Measurements from ENCODE around the gene ASCC1.
"Not testable (repeated sequence)": the region's sequence is repeated elsewhere in the genome, so short reads cannot be mapped to it uniquely, and the experiment has no call there.

Gene ASCC1

DNA sequence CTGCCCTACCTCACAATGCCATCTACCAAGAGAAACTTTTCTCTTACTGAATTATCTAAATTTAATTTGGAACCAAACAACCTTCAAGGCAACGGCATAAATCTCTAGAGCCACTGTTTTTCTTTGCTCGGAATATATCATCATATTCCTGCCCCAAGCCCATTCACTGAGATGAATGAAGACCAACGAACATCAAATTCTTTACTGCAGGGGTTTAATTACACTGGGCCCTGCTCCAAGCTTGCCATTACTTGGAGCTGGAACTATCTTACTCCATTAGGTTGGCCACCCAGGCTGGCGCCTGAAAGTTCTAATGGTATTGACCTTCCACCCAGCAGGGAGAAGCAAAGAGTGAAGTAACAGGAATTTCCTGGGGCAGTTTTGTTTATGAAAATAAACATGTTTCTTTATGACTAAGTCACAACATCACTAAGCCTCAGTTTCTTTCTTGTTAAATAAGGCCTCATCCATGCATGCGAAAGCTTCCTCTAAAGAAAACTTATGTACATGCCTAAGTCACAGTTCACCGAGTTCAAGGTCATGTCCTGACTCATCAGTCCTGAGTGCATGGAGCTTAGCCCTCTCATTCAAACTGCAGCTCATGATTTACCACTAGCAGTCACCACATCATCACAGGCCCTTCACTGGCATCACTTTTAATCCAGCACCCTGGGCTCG, 42.3 kb downstream of the ASCC1 start:
- DNase-seq (ENCODE audit: low read depth in 2 of 3, low spot score in 2 of 3) = no peak

DNA sequence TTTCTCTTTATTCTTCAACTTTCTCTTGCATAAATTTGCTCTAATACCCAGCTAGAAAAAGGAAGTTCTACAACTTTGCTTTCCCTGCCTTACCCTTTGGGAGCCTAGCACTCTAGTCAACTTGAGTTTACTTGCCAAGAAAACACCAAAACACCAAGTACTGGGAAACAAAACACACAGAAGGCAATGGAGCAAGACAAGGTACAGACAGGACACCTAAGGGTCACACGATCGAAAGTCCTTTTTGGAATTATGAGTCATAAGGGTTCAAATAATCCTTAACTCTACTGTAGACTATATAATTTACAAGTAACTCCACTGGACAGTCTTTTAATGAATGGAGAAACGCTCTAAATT, 42.8 kb downstream of the ASCC1 start:
- DNase-seq (ENCODE audit: low read depth in 2 of 3, low spot score in 2 of 3) = no peak

- no peak for DNase-seq (ENCODE audit: low read depth in 2 of 3, low spot score in 2 of 3)
Measured at GRCh38 chr10:72171175-72171630, 44.9 kb downstream of the ASCC1 start.

- no peak for DNase-seq (ENCODE audit: low read depth in 2 of 3, low spot score in 2 of 3)
Measured at GRCh38 chr10:72170733-72171132, 45.3 kb downstream of the ASCC1 start.

DNA sequence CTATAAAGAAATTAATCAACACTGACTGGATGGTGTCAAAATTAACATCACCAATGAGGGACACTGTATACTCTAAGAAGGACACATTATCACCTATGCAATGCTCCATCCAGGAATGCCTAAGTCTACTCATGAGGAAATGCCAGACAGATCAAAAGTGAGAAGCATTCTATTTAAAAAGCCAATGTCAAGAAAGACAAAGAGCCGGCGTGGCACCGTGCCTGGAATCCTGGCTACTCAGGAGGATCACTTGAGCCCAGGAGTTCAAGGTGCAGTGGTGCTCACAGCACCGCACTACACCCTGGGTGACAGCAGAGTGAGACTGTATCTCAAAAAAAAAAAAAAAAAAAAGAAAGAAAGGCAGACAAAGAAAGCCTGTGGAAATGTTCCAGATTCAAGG, 45.8 kb downstream of the ASCC1 start:
- no peak for DNase-seq (ENCODE audit: low read depth in 2 of 3, low spot score in 2 of 3)

- no peak for DNase-seq (ENCODE audit: low read depth in 2 of 3, low spot score in 2 of 3)
Measured at GRCh38 chr10:72167118-72167517, 49.0 kb downstream of the ASCC1 start.

- no peak for DNase-seq (ENCODE audit: low read depth in 2 of 3, low spot score in 2 of 3)
Measured at GRCh38 chr10:72164617-72165016, 51.5 kb downstream of the ASCC1 start.

DNA sequence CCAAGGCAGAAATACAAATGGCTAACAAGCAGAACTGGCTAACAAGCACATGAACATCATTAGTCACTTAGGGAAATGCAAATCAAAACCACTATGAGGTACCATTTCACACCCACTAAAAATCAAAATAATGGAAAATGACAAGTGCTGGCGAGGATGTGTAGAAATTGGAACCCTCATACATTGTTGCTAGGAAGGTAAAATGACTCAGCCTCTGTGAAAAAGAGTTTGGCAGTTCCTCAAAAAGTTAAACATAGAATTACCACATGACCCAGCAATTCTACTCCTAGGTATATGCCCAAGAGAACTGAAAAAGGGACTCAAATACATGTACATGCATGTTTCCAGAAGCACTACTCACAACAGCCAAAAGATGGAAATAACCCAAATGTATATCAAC, 53.1 kb downstream of the ASCC1 start:
- DNase-seq (ENCODE audit: low read depth in 2 of 3, low spot score in 2 of 3) = no peak

- no peak for DNase-seq (ENCODE audit: low read depth in 2 of 3, low spot score in 2 of 3)
Measured at GRCh38 chr10:72158176-72158575, 57.9 kb downstream of the ASCC1 start.

DNA sequence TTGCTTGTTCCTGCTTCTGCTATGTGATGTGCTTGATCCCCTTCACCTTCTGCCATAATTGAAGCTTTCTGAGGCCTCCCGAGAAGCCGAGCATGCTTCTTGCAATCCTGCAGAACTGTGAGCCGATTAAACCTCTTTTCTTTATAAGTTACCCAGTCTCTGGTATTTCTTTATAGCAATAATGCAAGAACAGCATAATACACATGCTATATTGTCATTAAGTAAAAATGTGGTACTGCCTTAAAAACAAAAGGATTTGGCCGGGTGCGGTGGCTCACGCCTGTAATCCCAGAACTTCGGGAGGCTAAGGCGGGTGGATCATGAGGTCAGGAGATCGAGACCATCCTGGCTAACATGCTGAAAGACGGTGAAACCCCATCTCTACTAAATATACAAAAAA, 59.9 kb downstream of the ASCC1 start:
- no peak for DNase-seq (ENCODE audit: low read depth in 2 of 3, low spot score in 2 of 3)

DNA sequence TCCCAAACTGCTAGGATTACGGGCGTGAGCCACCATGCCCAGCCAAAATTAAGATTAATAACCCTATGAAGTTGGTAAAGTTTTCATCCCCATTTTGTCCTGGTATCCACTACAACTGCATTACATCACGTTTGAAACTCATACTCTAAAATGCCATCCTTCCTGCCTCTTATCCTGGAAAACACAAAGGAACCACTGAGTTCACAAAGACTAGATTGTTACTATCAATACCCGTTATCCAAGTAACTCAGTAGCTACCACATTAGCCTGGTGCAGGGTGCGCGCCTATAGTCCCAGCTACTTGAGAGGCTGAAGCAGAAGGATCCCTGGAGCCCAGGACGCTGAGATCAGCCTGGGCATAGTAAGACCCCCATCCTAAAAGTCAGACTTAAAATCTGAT, 63.8 kb downstream of the ASCC1 start:
- DNase-seq (ENCODE audit: low read depth in 2 of 3, low spot score in 2 of 3) = no peak

DNA sequence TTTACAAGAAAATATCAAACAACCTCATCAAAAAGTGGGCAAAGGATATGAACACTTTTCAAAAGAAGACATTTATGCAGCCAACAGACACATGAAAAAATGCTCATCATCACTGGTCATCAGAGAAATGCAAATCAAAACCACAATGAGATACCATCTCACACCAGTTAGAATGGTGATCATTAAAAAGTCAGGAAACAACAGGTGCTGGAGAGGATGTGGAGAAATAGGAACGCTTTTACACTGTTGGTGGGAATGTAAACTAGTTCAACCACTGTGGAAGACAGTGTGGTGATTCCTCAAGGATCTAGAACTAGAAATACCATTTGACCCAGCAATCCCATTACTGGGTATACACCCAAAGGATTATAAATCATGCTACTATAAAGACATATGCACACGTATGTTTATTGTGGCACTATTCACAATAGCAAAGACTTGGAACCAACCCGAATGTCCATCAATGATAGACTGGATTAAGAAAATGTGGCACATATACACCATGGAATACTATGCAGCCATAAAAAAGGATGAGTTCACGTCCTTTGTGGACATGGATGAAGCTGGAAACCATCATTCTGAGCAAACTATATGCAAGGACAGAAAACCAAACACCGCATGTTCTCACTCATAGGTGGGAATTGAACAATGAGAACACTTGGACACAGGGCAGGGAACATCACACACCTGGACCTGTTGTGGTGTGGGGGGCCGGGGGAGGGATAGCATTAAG, 65.2 kb downstream of the ASCC1 start:
- not testable (repeated sequence) for DNase-seq (ENCODE audit: low read depth in 2 of 3, low spot score in 2 of 3)

- not testable (repeated sequence) for DNase-seq (ENCODE audit: low read depth in 2 of 3, low spot score in 2 of 3)
Measured at GRCh38 chr10:72147324-72147584, 68.8 kb downstream of the ASCC1 start.

- no peak for DNase-seq (ENCODE audit: low read depth in 2 of 3, low spot score in 2 of 3)
Measured at GRCh38 chr10:72146559-72147323, 69.3 kb downstream of the ASCC1 start.

- DNase-seq (ENCODE audit: low read depth in 2 of 3, low spot score in 2 of 3) = no peak
Measured at GRCh38 chr10:72146071-72146470, 70.0 kb downstream of the ASCC1 start.

- no peak for DNase-seq (ENCODE audit: low read depth in 2 of 3, low spot score in 2 of 3)
Measured at GRCh38 chr10:72145657-72146056, 70.4 kb downstream of the ASCC1 start.

DNA sequence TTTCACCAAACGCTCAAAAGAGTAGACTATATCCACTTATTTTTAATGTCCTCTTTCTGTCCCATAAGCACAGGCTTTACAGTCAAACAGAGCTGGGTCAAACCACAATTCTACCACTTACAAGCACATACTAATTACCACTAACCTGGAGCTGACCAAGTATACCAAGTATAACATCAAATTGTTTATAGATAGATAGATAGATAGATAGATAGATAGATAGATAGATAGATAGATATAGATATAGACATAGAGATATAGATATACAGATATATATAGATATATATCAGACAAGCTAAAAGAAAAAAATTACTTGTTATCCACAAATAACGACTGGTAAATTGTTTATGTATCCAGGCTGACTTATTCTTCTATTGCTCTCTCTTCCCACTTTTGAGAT, 75.2 kb downstream of the ASCC1 start:
- no peak for DNase-seq (ENCODE audit: low read depth in 2 of 3, low spot score in 2 of 3)

DNA sequence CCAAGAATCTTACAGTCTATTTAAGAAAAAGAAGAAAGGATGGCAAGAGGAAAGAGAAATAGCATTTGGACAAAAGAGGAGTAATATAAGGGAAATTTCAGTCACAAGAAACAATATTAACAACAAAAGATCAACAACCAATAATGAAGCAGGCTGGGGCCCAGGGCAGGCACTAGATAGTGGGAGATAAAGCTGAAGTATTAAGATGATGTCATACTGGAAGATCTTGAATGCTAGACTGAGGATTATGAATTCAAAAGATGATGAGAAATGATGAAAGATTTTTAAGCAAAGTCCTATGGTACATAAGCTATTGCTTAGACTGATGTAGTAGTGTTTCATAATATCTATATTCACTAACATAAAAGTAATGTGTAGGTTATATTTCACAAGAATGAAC, 75.9 kb downstream of the ASCC1 start:
- no peak for DNase-seq (ENCODE audit: low read depth in 2 of 3, low spot score in 2 of 3)

DNA sequence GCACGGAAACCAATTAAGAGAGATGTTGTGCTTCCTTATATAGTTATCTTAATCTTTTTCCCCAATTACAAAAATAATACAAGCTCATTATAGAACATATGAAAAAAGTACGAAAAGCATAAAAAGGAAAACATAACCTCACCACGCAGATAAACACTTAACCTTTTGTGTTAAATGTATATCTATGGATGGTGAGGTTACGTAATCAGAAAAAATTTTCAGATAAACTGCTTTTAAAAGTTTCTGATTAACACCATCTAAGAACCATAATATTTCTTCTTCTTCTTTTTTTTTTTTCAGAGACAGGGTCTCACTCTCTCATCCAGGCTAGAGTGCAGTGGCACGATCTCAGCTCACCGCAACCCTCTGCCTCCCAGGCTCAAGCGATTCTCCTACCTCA, 78.5 kb downstream of the ASCC1 start:
- no peak for DNase-seq (ENCODE audit: low read depth in 2 of 3, low spot score in 2 of 3)

GRCh38 chr10:72136225-72136624, 79.9 kb downstream of the ASCC1 start:
- not testable (repeated sequence) for DNase-seq (ENCODE audit: low read depth in 2 of 3, low spot score in 2 of 3)

DNA sequence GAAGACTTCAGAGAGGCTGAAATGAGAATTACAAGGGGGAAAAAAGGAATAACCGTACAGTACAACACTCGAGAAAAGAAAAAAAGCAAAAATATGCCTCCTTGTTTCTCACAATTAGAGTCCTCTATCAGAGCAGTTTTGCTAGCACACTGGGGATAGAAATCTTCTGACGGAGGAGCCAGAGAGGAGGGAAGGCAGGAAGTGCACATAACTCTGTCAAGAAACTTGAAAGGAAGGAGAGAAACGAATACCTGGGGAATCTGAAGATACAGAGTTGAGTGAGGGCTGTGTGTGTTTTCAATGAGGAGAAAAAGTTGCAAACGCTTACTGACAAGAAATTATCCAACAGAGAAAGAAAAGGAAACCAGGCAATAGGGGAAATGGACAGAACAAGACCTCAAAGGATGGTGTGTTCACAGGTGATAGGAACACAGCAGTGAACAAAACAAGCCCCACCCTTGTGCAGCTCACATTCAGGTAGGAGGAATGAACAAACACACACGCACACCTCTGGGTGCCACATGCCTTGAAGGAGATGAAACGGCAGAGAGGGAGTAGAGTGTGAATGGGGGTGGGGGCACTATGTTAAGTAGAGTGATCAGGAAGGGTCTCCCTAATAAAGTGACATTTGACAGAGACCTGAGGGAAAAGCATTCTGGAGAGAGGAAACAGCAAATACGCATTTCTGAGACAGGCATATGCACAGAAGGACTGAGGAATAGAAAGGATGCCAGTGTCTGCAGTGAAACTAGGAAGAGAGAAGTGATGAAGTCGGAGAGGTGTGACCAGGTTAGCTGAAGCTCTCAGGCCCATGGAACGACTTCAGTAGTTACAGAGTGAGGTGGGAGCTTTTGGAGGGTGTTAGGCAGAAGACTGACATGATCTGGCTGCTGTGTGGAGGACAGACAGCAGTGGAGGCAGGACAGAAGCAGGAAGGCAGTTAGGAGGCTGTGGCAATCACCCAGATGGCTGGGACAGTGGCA, 81.0 kb downstream of the ASCC1 start:
- no peak for DNase-seq (ENCODE audit: low read depth in 2 of 3, low spot score in 2 of 3)
